VCaP (cell line): ENCODE measurements around the gene PGD.

Experiments used
- H3K27ac ChIP-seq: fragments of 450-650 bp; 2 replicates; pipeline ENCODE4 v1.5.1; 2017
- TF ChIP-seq, protein P1 (sequence below): fragments of 450-650 bp; conservative IDR thresholded peaks from 2 replicates; pipeline ENCODE4 v1.5.1; 2017; ENCODE audit warnings: mild to moderate bottlenecking, moderate library complexity

Gene PGD

DNA sequence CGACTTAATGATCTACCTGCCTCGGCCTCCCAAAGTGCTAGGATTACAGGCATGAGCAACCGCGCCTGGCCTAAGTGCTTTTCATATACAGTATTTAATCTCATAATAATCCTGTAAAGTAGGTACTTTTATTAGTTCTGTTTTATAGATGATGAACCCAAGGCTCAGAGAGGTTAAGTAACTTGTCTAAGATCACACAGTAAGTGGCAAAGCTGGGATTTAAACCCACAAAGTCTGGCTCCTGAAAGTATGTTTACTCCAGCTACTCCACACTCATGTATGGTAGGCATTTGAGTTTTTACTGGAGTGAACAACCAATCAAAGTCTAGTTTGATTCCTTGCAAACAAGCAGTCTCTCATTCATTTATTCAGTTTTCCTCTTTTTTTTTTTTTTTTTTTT is 71.2 kb downstream of the PGD start:
- H3K27ac ChIP-seq = no peak overlapping the region
- TF ChIP-seq, protein P1, sequence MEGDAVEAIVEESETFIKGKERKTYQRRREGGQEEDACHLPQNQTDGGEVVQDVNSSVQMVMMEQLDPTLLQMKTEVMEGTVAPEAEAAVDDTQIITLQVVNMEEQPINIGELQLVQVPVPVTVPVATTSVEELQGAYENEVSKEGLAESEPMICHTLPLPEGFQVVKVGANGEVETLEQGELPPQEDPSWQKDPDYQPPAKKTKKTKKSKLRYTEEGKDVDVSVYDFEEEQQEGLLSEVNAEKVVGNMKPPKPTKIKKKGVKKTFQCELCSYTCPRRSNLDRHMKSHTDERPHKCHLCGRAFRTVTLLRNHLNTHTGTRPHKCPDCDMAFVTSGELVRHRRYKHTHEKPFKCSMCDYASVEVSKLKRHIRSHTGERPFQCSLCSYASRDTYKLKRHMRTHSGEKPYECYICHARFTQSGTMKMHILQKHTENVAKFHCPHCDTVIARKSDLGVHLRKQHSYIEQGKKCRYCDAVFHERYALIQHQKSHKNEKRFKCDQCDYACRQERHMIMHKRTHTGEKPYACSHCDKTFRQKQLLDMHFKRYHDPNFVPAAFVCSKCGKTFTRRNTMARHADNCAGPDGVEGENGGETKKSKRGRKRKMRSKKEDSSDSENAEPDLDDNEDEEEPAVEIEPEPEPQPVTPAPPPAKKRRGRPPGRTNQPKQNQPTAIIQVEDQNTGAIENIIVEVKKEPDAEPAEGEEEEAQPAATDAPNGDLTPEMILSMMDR = no peak
